IMR-90 (cell line): Measurements from ENCODE around the gene RPH3AL. TPM values are rescaled to one million over a fixed set of nuclear protein-coding genes. Genes with fewer than 3 reads are reported as not detected.

ENCODE experiments used
- ATAC-seq: fragments of 200-7000 bp; cut with Tn5 transposase; 2 replicates; pipeline ENCODE4 v1.9.1; 2020; ENCODE audit warnings: low read depth, mild to moderate bottlenecking, moderate library complexity
- BruUV-seq: library from RNA; stranded (reverse); fragments of 400-500 nt; replicated peaks from 2 replicates; lab custom pipeline; 2021; lab: Mats Ljungman, UMichigan
- CTCF ChIA-PET: fragments of 300-600 bp; formaldehyde crosslinking; extraction: SDS; loops from one replicate; lab custom pipeline; 2021; ENCODE audit warnings: antibody characterized with exemption; lab: Yijun Ruan, JAX
- POLR2A ChIA-PET: fragments of 300-600 bp; sonication (Branson Sonifier 250); formaldehyde crosslinking; loops from one replicate; lab custom pipeline; 2022; ENCODE audit warnings: antibody characterized with exemption; ENCODE audit not compliant: unreplicated experiment; lab: Charles Lee
- DNase-seq: peaks from one replicate; pipeline ENCODE4 v3.0.0; 2013
- H2AFZ ChIP-seq: replicated peaks from 2 replicates; pipeline ENCODE3; 2013; ENCODE audit warnings: low read length, mild to moderate bottlenecking; ENCODE audit not compliant: poor library complexity
- H2AK5ac ChIP-seq: 2 replicates; pipeline ENCODE4 v1.6.1; 2013; ENCODE audit warnings: low read depth, low read length, inconsistent platforms
- H2AK9ac ChIP-seq: replicated peaks from 2 replicates; pipeline ENCODE3; 2013; ENCODE audit warnings: mild to moderate bottlenecking, low read depth, low read length, moderate library complexity; ENCODE audit not compliant: poor library complexity
- H2BK120ac ChIP-seq: 2 replicates; pipeline ENCODE4 v1.6.1; 2013; ENCODE audit warnings: low read depth, low read length, inconsistent platforms
- H2BK15ac ChIP-seq: 3 replicates; pipeline ENCODE4 v1.6.1; 2013; ENCODE audit warnings: low read depth, low read length, inconsistent platforms
- H2BK20ac ChIP-seq: 2 replicates; pipeline ENCODE4 v1.6.1; 2013; ENCODE audit warnings: low read depth, mild to moderate bottlenecking, inconsistent platforms, low read length, moderate library complexity
- H2BK5ac ChIP-seq: 2 replicates; pipeline ENCODE4 v1.6.1; 2013; ENCODE audit warnings: mild to moderate bottlenecking, low read depth, low read length, inconsistent platforms; ENCODE audit not compliant: poor library complexity, severe bottlenecking
- H3K14ac ChIP-seq: replicated peaks from 2 replicates; pipeline ENCODE4 v1.6.1; 2013; ENCODE audit warnings: low read depth, low read length, inconsistent platforms
- H3K18ac ChIP-seq: 2 replicates; pipeline ENCODE4 v1.6.1; 2013; ENCODE audit warnings: low read depth, low read length, control low read depth
- H3K23ac ChIP-seq: 2 replicates; pipeline ENCODE4 v1.6.1; 2013; ENCODE audit warnings: low read depth, low read length, inconsistent platforms
- H3K27ac ChIP-seq: 2 replicates; pipeline ENCODE4 v1.5.1; 2013; ENCODE audit warnings: mild to moderate bottlenecking, control low read depth, low read length; ENCODE audit not compliant: insufficient read depth
- H3K27me3 ChIP-seq: 2 replicates; pipeline ENCODE4 v1.6.1; 2013; ENCODE audit warnings: low read length; ENCODE audit not compliant: control insufficient read depth, insufficient read depth
- H3K36me3 ChIP-seq: 2 replicates; pipeline ENCODE4 v1.6.1; 2013; ENCODE audit warnings: low read length, mixed read lengths; ENCODE audit not compliant: control insufficient read depth, insufficient read depth
- H3K4ac ChIP-seq: 2 replicates; pipeline ENCODE4 v1.6.1; 2013; ENCODE audit warnings: low read depth, low read length, inconsistent platforms
- H3K4me1 ChIP-seq: 2 replicates; pipeline ENCODE4 v1.6.1; 2013; ENCODE audit warnings: low read length, mixed read lengths; ENCODE audit not compliant: control insufficient read depth, insufficient read depth
- H3K4me2 ChIP-seq: 2 replicates; pipeline ENCODE4 v1.6.1; 2013; ENCODE audit warnings: low read depth, mild to moderate bottlenecking, control low read depth, low read length, moderate library complexity
- H3K4me3 ChIP-seq: 2 replicates; pipeline ENCODE4 v1.5.1; 2013; ENCODE audit warnings: low read depth, mild to moderate bottlenecking, control low read depth, low read length, moderate library complexity; ENCODE audit not compliant: insufficient read depth
- H3K56ac ChIP-seq: 2 replicates; pipeline ENCODE4 v1.6.1; 2013; ENCODE audit warnings: low read length, inconsistent platforms; ENCODE audit not compliant: insufficient read depth; ENCODE audit errors: extremely low read depth
- H3K79me1 ChIP-seq, 2 experiments: 2 replicates each; pipeline ENCODE4 v1.6.1; 2013; ENCODE audit warnings: low read length in 2 of 2, inconsistent platforms in 1 of 2, low read depth in 1 of 2
- H3K9ac ChIP-seq: 2 replicates; pipeline ENCODE4 v1.6.1; 2013; ENCODE audit warnings: low read depth, low read length, control low read depth
- H3K9me1 ChIP-seq: 2 replicates; pipeline ENCODE4 v1.6.1; 2013; ENCODE audit warnings: low read length, inconsistent platforms; ENCODE audit not compliant: insufficient read depth
- H3K9me3 ChIP-seq: 2 replicates; pipeline ENCODE4 v1.6.1; 2013; ENCODE audit warnings: low read length; ENCODE audit not compliant: control insufficient read depth, insufficient read depth
- H4K20me1 ChIP-seq: 2 replicates; pipeline ENCODE4 v1.6.1; 2013; ENCODE audit warnings: low read length, inconsistent platforms; ENCODE audit not compliant: insufficient read depth
- H4K5ac ChIP-seq: 2 replicates; pipeline ENCODE4 v1.6.1; 2013; ENCODE audit warnings: mild to moderate bottlenecking, low read depth, low read length, control low read depth
- H4K8ac ChIP-seq, 2 experiments: 2 replicates each; pipeline ENCODE4 v1.6.1; 2013; ENCODE audit warnings: low read depth in 2 of 2, low read length in 2 of 2, control low read depth in 1 of 2, inconsistent platforms in 1 of 2
- H4K91ac ChIP-seq: 2 replicates; pipeline ENCODE4 v1.6.1; 2013; ENCODE audit warnings: low read depth, low read length, inconsistent platforms; ENCODE audit not compliant: insufficient read depth
- CEBPB ChIP-seq: IDR thresholded peaks from 2 replicates; pipeline ENCODE4 v1.6.1; 2012; ENCODE audit warnings: low read depth, low read length, improper control_type of control experiment
- MAFK ChIP-seq: IDR thresholded peaks from 2 replicates; pipeline ENCODE4 v1.6.1; 2012; ENCODE audit warnings: low read depth, low read length, improper control_type of control experiment
- MXI1 ChIP-seq: IDR thresholded peaks from 2 replicates; pipeline ENCODE4 v1.6.1; 2012; ENCODE audit warnings: low read depth, mild to moderate bottlenecking, low read length, moderate library complexity, borderline replicate concordance
- NFE2L2 ChIP-seq: fragments of 150-350 bp; IDR thresholded peaks from 2 replicates; pipeline ENCODE4 v1.6.1; 2016; ENCODE audit warnings: low read depth, mild to moderate bottlenecking, low read length
- POLR2A ChIP-seq: IDR thresholded peaks from 2 replicates; pipeline ENCODE4 v1.6.1; 2012; ENCODE audit warnings: mild to moderate bottlenecking, low read depth, low read length
- RFX5 ChIP-seq: IDR thresholded peaks from 2 replicates; pipeline ENCODE4 v1.8.0; 2012; ENCODE audit warnings: low read depth, mild to moderate bottlenecking, low read length, moderate library complexity
- USF2 ChIP-seq: fragments of 150-350 bp; IDR thresholded peaks from 2 replicates; pipeline ENCODE4 v1.6.1; 2017; ENCODE audit warnings: mild to moderate bottlenecking, antibody characterized with exemption, low read length, low read depth
- WGBS, 2 experiments: methylation state at CpG; one replicate each; pipeline versions ENCODE4 v1.1.5 to v1.1.7; 2013; ENCODE audit warnings: missing lambda C conversion rate in 2 of 2; ENCODE audit not compliant: insufficient read length in 1 of 2; ENCODE audit errors: extremely low coverage in 2 of 2; 5-methylcytosine and 5-hydroxymethylcytosine counted together
- dilution Hi-C: fragments of 300-500 bp; cut with HindIII; formaldehyde crosslinking; loops from one replicate; pipeline ENCODE4 v1.14.3; 2018; ENCODE audit warnings: low sequenced_read_pairs; ENCODE audit not compliant: unreplicated experiment
- in situ Hi-C: fragments of 300-500 bp; cut with MboI; formaldehyde crosslinking; loops from 3 replicates; pipeline ENCODE4 v1.14.3; 2019; ENCODE audit warnings: low sequenced_read_pairs, inconsistent platforms, mixed read lengths
- intact Hi-C: fragments of 100-400 bp; cut with micrococcal nuclease; formaldehyde crosslinking; loops from 2 replicates; pipeline ENCODE4 v1.10.0; 2022
- polyA plus RNA-seq, 3 experiments: library from polyadenylated mRNA; depleted of rRNA; stranded (reverse); fragments of >200 nt; gene quantifications; 2 replicates each; pipeline ENCODE4 v1.2.3, GENCODE V29; 2012; ENCODE audit warnings: low replicate concordance in 1 of 3
- total RNA-seq: library from RNA; depleted of rRNA; stranded (reverse); fragments of >200 nt; gene quantifications from 2 replicates; pipeline ENCODE4 v1.2.3, GENCODE V29; 2012

The RPH3AL gene
- total and polyA plus RNA-seq, 2 of the 4 experiments (the other 2 are of a cell fraction) = 1.8 to 2.5 TPM

GRCh38 chr17:253091-253846 is 99.3 kb downstream of the RPH3AL start:
- Histone ChIP-seq H3K79me1 (no peaks in the 10 kb centered on the region), H4K91ac (no peak overlapping the region), H3K9ac (no peak overlapping the region), H3K9me1 (no peaks in the 10 kb centered on the region), H3K4me2 (no peak overlapping the region), H3K36me3 (no peaks in the 10 kb centered on the region), H3K27me3 (no peaks in the 10 kb centered on the region), H2BK20ac (no peak overlapping the region), H3K4me1 (no peaks in the 10 kb centered on the region), H2BK5ac (no peak overlapping the region), H4K5ac (no peak overlapping the region), H3K14ac (no peak overlapping the region), H2BK15ac (no peak overlapping the region), H3K18ac (no peak overlapping the region), H3K4ac (no peak overlapping the region), H3K9me3 (peaks cover 7% of the 10 kb centered on the region), H3K23ac (no peak overlapping the region), H3K27ac (no peak overlapping the region), H3K56ac (no peak overlapping the region), H2AK5ac (no peak overlapping the region), H2AFZ (no peak overlapping the region), H4K8ac (no peak overlapping the region), H3K4me3 (no peak overlapping the region), H2BK120ac (no peak overlapping the region), H4K20me1 (no peaks in the 10 kb centered on the region), H2AK9ac (no peak overlapping the region)
- ATAC-seq (no peak), DNase-seq (no peak)
- POLR2A ChIA-PET = no interaction called here
- BruUV-seq = no TSS peak
- in situ Hi-C loops (no loop called here), intact Hi-C loops (no loop called here), dilution Hi-C loops (no loop called here)
- 32% methylated on average over 3 of the region's 29 CpGs; no CpG with 5 or more reads in 1 of the 2 experiments for WGBS, 2 experiments
- CTCF ChIA-PET = no interaction called here
- TF ChIP-seq RFX5 (no peak), MAFK (no peak), MXI1 (no peak), CEBPB (no peak), USF2 (no peak), POLR2A (no peak), NFE2L2 (no peak)
